Measurements from ENCODE around the gene EPHA3.

DNA sequence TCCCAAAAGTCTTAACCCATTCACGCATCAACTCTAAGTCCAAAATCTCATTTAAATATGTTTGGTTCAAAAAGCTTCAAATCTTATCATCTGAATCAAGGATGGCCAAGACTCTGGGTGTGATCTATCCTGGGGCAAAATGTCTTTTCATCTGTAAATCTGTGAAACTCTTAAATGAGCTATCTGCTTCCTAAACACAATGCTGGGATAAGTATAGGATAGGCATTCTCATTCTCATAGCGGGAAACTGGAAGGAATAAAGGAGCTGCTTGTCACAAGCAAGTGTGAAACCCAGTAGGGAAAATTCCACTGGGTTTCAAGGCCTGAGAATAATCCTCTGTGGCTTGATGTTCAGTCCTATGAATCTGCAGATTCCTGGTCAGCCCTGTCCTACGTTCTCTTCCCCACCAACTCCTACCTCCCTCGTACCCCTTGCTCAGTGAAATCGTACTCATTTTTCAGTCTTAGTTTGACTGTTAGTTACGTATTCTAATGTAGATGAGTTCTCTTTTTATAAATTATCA, 156.7 kb downstream of the EPHA3 start:
- TF ChIP-seq POLR2A (IDR thresholded peaks at IDR 0.05): no peak
- TF ChIP-seq, protein P1, sequence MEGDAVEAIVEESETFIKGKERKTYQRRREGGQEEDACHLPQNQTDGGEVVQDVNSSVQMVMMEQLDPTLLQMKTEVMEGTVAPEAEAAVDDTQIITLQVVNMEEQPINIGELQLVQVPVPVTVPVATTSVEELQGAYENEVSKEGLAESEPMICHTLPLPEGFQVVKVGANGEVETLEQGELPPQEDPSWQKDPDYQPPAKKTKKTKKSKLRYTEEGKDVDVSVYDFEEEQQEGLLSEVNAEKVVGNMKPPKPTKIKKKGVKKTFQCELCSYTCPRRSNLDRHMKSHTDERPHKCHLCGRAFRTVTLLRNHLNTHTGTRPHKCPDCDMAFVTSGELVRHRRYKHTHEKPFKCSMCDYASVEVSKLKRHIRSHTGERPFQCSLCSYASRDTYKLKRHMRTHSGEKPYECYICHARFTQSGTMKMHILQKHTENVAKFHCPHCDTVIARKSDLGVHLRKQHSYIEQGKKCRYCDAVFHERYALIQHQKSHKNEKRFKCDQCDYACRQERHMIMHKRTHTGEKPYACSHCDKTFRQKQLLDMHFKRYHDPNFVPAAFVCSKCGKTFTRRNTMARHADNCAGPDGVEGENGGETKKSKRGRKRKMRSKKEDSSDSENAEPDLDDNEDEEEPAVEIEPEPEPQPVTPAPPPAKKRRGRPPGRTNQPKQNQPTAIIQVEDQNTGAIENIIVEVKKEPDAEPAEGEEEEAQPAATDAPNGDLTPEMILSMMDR (IDR thresholded peaks at IDR 0.05): no peak
